Measurements from ENCODE around the gene PLA2G4D.

The PLA2G4D gene

GRCh38 chr15:42065033-42065432, 29.3 kb downstream of the PLA2G4D start:
- DNase-seq (ENCODE audit: extremely low read depth, low read depth): no peak
- no peak for TF ChIP-seq CTCF (IDR thresholded peaks at IDR 0.05; ENCODE audit: low read depth, low read length)

GRCh38 chr15:42064271-42064670, 30.1 kb downstream of the PLA2G4D start:
- no peak for DNase-seq (ENCODE audit: extremely low read depth, low read depth)
- no peak for TF ChIP-seq CTCF (IDR thresholded peaks at IDR 0.05; ENCODE audit: low read depth, low read length)

GRCh38 chr15:42063122-42063848, 31.1 kb downstream of the PLA2G4D start:
- no peak for TF ChIP-seq CTCF (IDR thresholded peaks at IDR 0.05; ENCODE audit: low read depth, low read length)

GRCh38 chr15:42062284-42062806, 32.0 kb downstream of the PLA2G4D start:
- DNase-seq (ENCODE audit: extremely low read depth, low read depth): no peak

More at GRCh38 chr15:42063122-42063848, 31.1 kb downstream of the PLA2G4D start:
- no peak for DNase-seq (ENCODE audit: extremely low read depth, low read depth)

GRCh38 chr15:42060797-42061196, 33.6 kb downstream of the PLA2G4D start:
- DNase-seq (ENCODE audit: extremely low read depth, low read depth): no peak
- no peak for TF ChIP-seq CTCF (IDR thresholded peaks at IDR 0.05; ENCODE audit: low read depth, low read length)

More at GRCh38 chr15:42062284-42062806, 32.0 kb downstream of the PLA2G4D start:
- no peak for TF ChIP-seq CTCF (IDR thresholded peaks at IDR 0.05; ENCODE audit: low read depth, low read length)

- no peak for TF ChIP-seq CTCF (IDR thresholded peaks at IDR 0.05; ENCODE audit: low read depth, low read length)
These were observed 33.9 kb downstream of the PLA2G4D start for GRCh38 chr15:42060477-42060763.

GRCh38 chr15:42059661-42060476, 34.5 kb downstream of the PLA2G4D start:
- peak; percentile 85 for TF ChIP-seq CTCF (IDR thresholded peaks at IDR 0.05; ENCODE audit: low read depth, low read length)
- no peak for DNase-seq (ENCODE audit: extremely low read depth, low read depth)

More at GRCh38 chr15:42060477-42060763, 33.9 kb downstream of the PLA2G4D start:
- no peak for DNase-seq (ENCODE audit: extremely low read depth, low read depth)
